IPS DF 6.9 (cell line): ENCODE data around the gene LRRC45.

Experiments
- DNase-seq: peaks from one replicate; pipeline ENCODE4 v3.0.0-alpha.2; 2013; ENCODE audit warnings: low read depth, low spot score
- H3K27ac ChIP-seq: one replicate; pipeline ENCODE4 v1.5.1; 2013; ENCODE audit warnings: low read length, control low read depth
- H3K27me3 ChIP-seq: 2 replicates; pipeline ENCODE4 v1.6.1; 2013; ENCODE audit warnings: mild to moderate bottlenecking, low read length; ENCODE audit not compliant: control insufficient read depth, insufficient read depth
- H3K36me3 ChIP-seq: 2 replicates; pipeline ENCODE4 v1.6.1; 2013; ENCODE audit warnings: low read length; ENCODE audit not compliant: control insufficient read depth, insufficient read depth
- H3K4me1 ChIP-seq: 2 replicates; pipeline ENCODE4 v1.6.1; 2013; ENCODE audit warnings: low read length; ENCODE audit not compliant: control insufficient read depth, insufficient read depth
- H3K4me3 ChIP-seq: 2 replicates; pipeline ENCODE4 v1.5.1; 2013; ENCODE audit warnings: mild to moderate bottlenecking, low read length
- H3K9me3 ChIP-seq: 2 replicates; pipeline ENCODE4 v1.6.1; 2013; ENCODE audit warnings: low read length, inconsistent platforms; ENCODE audit not compliant: control insufficient read depth, insufficient read depth
- WGBS: extraction: QIAGEN DNeasy Blood & Tissue Kit; methylation state at CpG from one replicate; pipeline ENCODE4 v1.1.7; 2013; ENCODE audit warnings: mixed read lengths, missing lambda C conversion rate; ENCODE audit not compliant: insufficient read length, insufficient coverage; 5-methylcytosine and 5-hydroxymethylcytosine counted together

LRRC45 gene

GRCh38 chr17:82000803-82001570 lies 22.1 kb upstream of the LRRC45 start:
- no peak for DNase-seq
- Histone ChIP-seq H3K4me3 (no peak overlapping the region), H3K27ac (no peak overlapping the region), H3K4me1 (0 out of 2 replicates have a peak, but pooled peaks cover 1% of the 10 kb centered on the region), H3K9me3 (no peaks in the 10 kb centered on the region), H3K36me3 (peaks cover 3% of the 10 kb centered on the region; the same call in 1 of the 2 replicates), H3K27me3 (no peaks in the 10 kb centered on the region)
- WGBS: no CpG with 5 or more reads among the region's 32 CpGs

DNA sequence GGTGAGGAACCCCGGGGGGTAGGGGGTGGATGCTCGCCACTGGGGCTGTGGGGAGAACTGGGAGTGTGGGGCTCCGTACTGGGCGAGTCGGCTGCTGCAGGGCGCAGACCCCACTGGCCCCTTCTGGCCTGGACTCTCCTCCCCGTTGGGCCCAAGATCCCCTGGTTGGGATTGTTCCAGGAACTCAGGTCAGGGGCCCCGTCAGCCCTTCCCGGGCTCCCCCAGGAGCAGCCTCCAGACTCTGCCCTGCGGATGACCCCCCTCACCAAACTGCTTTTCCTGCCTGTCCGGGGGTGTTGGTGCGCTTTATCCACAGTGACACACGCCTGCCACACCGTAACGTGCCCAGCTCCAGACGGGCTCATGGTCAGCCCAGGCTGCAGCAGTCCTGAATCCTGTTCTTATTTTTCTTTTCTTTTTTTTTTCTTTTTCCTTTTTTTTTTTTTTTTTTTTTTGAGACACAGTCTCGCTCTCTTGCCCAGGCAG lies 21.5 kb upstream of the LRRC45 start:
- Histone ChIP-seq H3K9me3 (no peaks in the 10 kb centered on the region), H3K4me3 (no peak overlapping the region), H3K4me1 (0 out of 2 replicates have a peak, but pooled peaks cover 1% of the 10 kb centered on the region), H3K36me3 (peaks cover 3% of the 10 kb centered on the region; the same call in 1 of the 2 replicates), H3K27me3 (no peaks in the 10 kb centered on the region), H3K27ac (no peak overlapping the region)
- WGBS: no CpG with 5 or more reads among the region's 17 CpGs
- DNase-seq: no peak

DNA sequence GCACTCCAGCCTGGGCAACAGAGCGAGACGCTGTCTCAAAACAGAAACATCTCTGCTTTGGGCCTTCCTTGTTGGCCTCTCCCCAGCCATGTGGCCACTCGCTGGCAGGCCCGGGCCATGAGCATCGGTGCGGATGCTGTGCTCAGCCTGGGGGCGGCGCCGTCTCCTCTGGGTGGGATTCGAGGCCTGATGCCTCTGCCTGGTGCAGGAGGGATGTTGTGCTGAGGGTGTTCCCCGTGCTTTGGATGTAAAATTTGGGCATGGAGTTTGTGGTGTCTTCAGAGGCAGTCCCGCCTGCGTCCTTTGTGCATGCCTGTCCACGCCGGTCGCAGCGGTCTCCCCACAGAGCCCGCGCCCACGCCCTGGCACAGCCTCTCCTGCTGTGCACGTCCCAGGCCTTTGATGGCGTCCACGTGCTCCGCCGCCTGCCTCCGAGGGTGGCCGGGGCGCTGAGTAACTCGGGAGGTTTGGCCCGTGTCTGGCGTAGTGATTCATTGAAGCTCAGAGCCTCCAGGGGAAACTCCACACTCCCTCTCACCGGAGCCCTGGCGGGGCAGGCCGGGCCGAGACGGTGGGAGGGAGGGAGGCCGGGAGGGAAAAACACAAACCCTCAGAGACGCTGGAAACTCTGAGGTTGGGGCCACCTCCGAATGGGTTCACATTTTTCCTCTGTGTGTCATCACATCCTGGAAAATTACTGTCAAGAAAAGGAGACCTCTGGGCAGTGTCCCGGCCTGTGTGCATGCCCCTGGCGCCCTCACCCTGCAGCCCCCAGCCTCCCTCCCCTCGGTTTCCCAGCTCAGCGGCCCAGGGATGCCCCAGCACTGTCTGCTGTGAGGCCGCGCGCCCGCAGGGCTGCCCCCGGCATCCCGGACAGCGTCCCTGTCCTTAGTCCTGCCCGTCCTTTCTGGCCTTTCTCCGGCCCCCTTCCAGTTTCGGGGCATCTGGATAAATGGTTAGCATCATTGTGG lies 19.4 kb upstream of the LRRC45 start:
- 0 out of 2 replicates have a peak, but pooled peaks cover 1% of the 10 kb centered on the region for H3K4me1 ChIP-seq
- DNase-seq: no peak
- WGBS: no CpG with 5 or more reads among the region's 53 CpGs
- no peaks in the 10 kb centered on the region for H3K9me3 ChIP-seq
- H3K27ac ChIP-seq: no peak overlapping the region
- no peak overlapping the region for H3K4me3 ChIP-seq
- H3K36me3 ChIP-seq: peaks cover 3% of the 10 kb centered on the region; the same call in 1 of the 2 replicates
- no peaks in the 10 kb centered on the region for H3K27me3 ChIP-seq

DNA sequence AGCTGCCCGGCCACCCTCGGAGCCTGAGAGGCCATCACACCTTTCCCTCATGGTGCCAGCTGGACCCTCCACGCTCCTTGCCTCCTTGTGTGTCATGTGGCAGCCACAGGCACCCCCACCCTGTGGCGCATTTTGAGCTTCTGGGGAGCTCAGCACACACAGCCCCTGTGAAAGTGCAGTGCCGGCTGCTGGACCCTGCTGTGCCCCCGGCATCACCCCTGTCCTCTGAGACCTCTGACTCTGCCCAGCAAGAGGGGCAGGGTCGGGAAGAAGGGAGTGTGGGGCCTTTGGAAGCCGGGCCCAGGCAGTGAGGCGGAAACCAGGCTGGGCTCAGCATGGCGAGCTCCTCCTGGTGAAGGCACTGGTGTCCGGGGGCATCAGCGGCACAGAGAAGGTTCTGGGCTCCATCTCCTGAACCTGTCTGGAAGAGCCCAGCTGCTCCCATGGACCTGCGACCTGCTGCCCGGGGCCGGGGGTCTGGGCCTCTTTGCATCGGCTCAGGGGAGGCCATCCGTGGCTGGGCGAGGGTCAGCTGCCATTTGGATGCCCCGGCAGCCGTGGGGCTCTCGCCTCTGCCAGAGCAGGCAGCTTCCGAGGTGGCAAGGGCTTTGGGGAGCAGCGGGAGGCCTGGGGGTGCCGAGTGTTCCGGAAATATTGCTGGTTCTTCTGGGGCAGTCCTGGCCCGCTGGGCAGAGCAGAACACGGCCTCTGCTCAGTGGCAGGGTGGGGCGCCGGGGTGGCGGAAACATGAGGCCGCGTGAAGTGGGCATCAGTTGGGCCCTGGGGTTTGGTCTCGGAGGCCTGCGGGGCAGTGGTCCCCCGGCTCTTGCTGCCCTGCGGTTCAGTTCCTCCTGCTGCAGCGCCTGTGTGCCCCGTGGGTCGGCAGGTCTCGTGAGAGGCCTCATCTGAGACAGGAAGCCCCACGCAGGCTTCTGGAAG lies 18.3 kb upstream of the LRRC45 start:
- no peaks in the 10 kb centered on the region for H3K27me3 ChIP-seq
- H3K4me3 ChIP-seq: no peak overlapping the region
- H3K36me3 ChIP-seq: peaks cover 3% of the 10 kb centered on the region; the same call in 1 of the 2 replicates
- no peaks in the 10 kb centered on the region for H3K9me3 ChIP-seq
- DNase-seq: no peak
- H3K27ac ChIP-seq: no peak overlapping the region
- H3K4me1 ChIP-seq: 0 out of 2 replicates have a peak, but pooled peaks cover 1% of the 10 kb centered on the region
- no CpG with 5 or more reads among the region's 41 CpGs for WGBS

- Histone ChIP-seq H3K9me3 (no peaks in the 10 kb centered on the region), H3K36me3 (peaks cover 3% of the 10 kb centered on the region; the same call in 1 of the 2 replicates), H3K4me3 (no peak overlapping the region), H3K4me1 (no peaks in the 10 kb centered on the region), H3K27ac (no peak overlapping the region), H3K27me3 (no peaks in the 10 kb centered on the region)
- no CpG with 5 or more reads among the region's 30 CpGs for WGBS
- no peak for DNase-seq
Observed at GRCh38 chr17:82005701-82006348, 17.3 kb upstream of the LRRC45 start.

GRCh38 chr17:82006468-82007227 lies 16.5 kb upstream of the LRRC45 start:
- H3K27me3 ChIP-seq: no peaks in the 10 kb centered on the region
- no CpG with 5 or more reads among the region's 24 CpGs for WGBS
- peaks cover 3% of the 10 kb centered on the region; the same call in 1 of the 2 replicates for H3K36me3 ChIP-seq
- H3K27ac ChIP-seq: no peak overlapping the region
- H3K4me1 ChIP-seq: no peaks in the 10 kb centered on the region
- no peaks in the 10 kb centered on the region for H3K9me3 ChIP-seq
- no peak for DNase-seq
- H3K4me3 ChIP-seq: no peak overlapping the region

- no CpG with 5 or more reads among the region's 6 CpGs for WGBS
Observed at GRCh38 chr17:82007228-82007494, 15.9 kb upstream of the LRRC45 start.

DNA sequence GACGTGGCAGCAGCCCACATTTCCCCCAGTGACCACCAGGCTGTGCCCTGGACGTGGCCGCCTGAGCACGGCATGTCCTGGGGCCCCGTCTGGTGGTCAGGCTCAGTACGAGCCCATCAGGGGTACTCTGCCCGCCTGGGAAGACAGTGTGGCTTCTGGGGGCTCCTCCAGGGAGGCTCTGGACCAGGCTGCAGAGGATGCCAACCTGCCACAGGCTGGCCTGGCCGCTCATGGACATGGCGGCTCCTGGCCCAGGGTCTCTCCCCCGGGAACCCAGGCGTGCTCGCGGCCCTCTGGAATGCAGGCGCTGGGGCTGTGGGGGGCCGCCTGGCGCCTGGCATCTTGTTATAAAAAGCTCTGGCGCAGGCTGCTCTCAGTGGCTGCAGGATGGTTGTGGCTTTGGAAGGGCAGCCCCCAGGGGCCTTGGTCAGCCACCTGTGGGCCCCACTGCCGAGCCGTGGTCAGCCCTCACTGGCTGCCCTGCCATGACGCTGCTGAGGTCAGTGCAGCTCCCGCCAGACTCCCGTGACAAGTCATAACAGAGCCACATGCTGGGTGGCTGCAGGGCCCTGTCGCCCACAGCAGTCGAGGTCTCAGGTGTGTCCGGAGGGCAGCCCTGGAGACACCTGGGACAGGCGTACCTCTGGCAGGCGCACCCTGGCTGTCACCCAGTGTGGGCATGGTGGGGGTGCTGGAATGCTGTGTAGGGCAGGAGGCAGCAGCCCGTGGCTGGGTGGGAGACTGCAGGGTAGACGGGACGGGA lies 15.4 kb upstream of the LRRC45 start:
- H3K36me3 ChIP-seq: peaks cover 6% of the 10 kb centered on the region; the same call in 1 of the 2 replicates
- WGBS: no CpG with 5 or more reads among the region's 30 CpGs
- H3K27me3 ChIP-seq: no peaks in the 10 kb centered on the region
- DNase-seq: no peak
- H3K27ac ChIP-seq: no peak overlapping the region
- no peaks in the 10 kb centered on the region for H3K9me3 ChIP-seq
- H3K4me1 ChIP-seq: no peaks in the 10 kb centered on the region
- no peak overlapping the region for H3K4me3 ChIP-seq

More at GRCh38 chr17:82007228-82007494, 15.9 kb upstream of the LRRC45 start:
- Histone ChIP-seq H3K27ac (no peak overlapping the region), H3K4me1 (no peaks in the 10 kb centered on the region), H3K27me3 (no peaks in the 10 kb centered on the region), H3K9me3 (no peaks in the 10 kb centered on the region), H3K4me3 (no peak overlapping the region), H3K36me3 (peaks cover 6% of the 10 kb centered on the region; the same call in 1 of the 2 replicates)
- DNase-seq: no peak
